ENCODE results near the gene PTGDR2.

DNA sequence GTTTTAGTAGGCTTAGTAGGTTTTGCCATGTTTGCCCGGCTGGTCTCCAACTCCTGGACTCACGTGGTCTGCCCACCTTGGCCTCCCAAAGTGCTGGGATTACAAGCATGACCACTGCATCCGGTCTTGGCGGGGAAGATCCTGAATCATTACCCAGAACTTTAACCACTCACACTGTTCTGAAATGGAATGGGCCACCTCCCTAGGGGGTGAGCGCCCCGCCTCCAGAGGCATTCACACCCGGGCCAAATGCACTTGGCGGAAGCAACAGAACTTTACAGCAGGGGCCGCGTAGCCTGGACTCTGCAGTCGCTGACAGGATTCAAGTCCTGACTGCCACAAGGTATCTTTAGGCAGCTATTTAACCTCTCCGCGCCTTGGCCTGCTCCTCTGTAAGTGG lies 8.5 kb downstream of the PTGDR2 start:
- TF ChIP-seq SUZ12 (IDR thresholded peaks at IDR 0.05; ENCODE audit: extremely low read depth, insufficient read depth, insufficient read length) (no peak), YY1 (IDR thresholded peaks at IDR 0.05; ENCODE audit: insufficient read depth, insufficient read length) (no peak)
